GM18867 (cell line): Measurements from ENCODE around the gene USP49.

Experiments
- ATAC-seq: cut with Tn5 transposase; IDR thresholded peaks from one replicate; pipeline ENCODE4 v1.9.1; 2021; ENCODE audit warnings: mild to moderate bottlenecking, moderate library complexity; ENCODE audit not compliant: unreplicated experiment

The USP49 gene

DNA sequence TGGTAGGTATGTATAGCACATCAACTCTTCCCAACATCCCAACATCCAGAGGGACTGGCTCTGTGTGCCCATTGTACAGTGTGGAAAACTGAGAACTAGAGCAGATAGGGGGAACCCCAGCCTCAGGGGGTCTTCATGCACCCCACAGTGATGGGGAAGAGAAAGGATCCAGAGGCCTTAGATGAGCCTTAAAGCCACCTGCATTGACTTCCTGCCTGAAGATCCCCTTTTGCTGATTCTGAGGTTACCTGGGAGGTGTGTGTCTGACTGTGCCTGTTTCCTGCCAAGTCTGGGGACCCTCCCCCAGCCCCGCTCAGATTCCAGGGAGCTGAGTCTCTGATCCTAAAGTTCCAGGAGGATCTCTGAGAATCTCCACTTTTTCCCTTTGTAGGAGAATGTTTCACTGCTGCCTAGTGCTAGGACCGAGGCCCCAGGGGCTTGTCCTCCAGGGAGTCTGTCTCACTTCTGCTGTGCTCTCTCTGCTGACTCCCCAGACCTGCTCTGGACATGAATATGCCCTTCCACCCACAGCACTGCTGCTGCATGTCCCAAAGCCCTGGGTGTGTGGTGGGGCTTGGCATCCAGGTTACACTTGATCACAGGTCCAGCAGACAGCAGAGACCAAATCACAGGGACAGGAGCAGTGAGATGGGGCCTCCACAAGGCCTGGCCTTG, 135.1 kb downstream of the USP49 start:
- no peak for ATAC-seq

DNA sequence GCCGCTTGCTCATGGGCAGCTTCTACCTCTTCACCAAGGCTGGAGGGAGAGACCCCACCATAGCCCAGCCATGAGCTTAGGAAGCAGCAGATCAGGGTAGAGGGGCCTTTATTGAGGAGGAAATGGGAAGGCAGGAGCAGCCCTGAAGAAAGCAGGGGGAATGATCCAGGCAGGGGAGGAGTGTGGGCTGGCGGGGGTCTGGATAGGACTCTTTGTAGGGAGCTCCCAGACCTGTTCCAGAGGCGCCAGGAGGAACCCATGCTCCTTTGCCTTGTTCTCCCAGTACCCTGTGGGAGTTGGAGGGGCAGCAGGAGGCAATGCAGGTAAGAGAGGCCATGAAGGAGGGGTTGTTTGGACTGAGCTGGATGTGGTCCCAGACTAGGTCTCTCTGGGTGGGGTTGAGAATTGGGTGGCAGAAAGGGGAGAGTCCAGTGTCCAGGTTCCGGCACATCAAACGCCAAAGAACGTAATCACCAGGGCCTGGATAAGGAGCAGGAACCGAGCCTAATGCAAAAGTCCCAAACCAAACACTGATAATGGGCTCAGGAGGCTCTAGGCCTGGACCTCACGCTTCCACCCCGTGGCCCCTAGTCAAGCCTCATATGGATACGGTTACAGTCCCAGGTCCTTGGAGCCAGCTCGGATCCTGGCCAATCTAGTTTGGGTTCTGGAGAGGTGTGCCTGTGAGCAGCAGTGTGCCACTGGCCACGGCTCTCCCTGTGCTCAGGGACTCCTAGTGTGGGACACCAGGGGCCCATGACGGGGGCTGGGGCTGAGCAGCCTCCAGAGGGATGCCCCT, 135.9 kb downstream of the USP49 start:
- no peak for ATAC-seq

GRCh38 chr6:41758641-41759035, 136.5 kb downstream of the USP49 start:
- ATAC-seq: no peak

DNA sequence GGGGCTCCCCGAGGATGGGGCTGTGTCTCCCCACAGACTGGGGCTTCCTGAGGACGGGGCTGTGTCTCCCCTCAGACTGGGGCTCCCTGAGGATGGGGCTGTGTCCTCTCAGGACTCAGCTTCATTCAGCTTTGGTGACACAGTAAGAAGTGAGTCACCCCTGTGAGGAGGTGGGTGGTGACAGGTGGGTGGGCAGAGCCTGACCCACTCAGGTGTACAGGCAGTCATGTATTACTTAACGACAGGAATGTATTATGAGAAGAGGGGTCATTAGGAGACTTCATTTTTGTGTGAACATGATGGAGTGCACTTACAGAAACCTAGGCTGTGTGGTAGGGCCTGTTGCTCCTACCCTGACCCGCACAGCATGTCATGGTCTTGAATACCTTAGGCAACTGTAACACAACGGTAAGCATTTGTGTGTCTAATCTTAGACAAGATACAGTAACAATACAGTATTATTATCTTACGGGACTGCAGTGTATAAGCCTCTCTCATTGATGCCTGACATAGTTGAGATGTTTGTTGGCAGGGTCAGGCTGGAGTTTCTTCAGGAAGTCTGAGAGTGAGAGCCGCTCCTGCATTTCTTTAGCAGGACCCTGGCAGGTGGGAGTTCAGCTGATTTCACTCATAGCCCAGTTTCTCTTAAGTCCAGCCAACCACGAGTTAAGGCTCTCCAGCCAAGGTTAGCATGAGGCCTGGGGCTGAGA, 137.1 kb downstream of the USP49 start:
- ATAC-seq: no peak

- ATAC-seq: no peak
Measured at GRCh38 chr6:41757271-41757670, 137.9 kb downstream of the USP49 start.

- ATAC-seq: no peak
Measured at GRCh38 chr6:41756354-41756753, 138.8 kb downstream of the USP49 start.

DNA sequence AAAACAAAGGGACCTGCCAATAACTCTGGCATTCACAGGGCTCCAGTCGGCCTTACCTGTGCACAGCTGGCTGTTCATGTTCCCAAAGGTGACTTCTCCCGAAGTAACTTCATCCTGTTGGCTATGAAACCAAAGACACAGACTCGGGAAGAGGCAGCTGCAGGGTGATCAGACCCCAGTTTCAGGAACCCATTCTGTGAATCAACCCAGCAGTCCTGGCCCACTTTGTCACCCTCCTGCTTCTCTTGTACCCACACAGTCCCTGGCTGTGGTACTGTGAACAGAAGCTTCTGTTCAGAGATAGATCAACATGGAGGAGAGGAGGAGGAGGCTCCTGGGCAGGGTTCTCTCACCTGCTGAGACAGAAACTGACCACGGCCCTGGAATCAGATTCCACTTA, 139.3 kb downstream of the USP49 start:
- no peak for ATAC-seq

DNA sequence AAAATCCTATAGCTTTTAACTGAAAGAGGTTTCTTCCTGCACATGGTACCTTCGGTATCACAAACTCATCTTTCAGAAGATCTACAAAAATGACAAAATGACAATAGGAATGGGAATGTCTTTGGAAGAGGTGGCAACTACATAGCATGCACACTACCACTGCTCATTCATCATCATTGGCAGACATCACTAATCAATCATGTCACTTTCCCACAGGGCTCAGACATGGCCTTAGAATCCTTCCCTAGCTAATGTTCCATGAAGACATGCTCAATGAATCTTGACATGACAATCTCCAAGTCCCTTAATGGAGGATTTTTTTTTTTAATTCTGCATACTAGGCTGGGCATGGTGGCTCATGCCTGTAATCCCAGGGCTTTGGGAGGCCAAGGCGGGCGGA, 144.8 kb downstream of the USP49 start:
- ATAC-seq: no peak

GRCh38 chr6:41748542-41748941, 146.6 kb downstream of the USP49 start:
- no peak for ATAC-seq

- no peak for ATAC-seq
Measured at GRCh38 chr6:41748102-41748477, 147.1 kb downstream of the USP49 start.

DNA sequence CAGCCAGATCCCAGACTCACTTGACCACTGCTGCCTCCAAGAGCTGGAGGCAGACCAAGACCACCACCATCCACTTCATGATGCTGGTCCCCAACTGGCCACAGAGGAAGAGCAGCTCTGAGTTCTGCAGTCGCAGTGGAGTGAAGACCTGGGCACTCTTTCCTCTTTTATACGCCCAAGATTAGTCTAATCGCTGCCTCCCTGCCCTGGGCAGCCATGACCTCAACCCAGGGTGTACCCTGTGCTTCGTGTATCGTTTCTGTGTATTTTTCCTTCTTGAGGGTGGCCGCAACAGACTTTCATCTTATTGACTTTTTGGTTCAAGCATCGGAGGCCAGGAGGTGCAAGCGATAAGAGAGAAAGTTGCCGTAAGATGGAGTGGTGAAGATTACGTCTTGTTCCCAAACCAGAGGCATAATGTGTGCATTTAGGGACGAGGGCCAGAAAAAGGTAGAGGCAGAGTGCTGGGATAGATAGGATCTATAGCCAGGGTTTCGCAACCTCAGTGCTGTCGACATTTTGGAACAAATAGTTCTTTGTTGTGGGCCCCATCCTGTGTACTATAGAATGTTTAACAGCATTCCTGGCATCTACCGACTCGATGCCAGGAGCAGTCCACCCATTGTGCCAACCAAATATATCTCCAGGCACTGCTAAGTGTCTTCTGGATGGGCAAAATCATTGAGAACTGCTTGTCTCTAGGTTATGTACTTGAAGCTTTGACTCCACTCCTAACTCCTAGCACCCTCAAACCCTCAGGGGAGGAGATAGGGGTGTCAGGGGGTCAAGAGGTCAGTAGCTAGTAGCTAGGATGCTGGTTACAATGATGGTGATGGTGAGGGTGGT, 147.7 kb downstream of the USP49 start, which contains the start of gene PGC:
Gene PGC (minus strand): TSS at position 142 of the 846 bp plus-strand sequence. CDS start 63 bp downstream, at position 79.
- no peak for ATAC-seq

- no peak for ATAC-seq
Measured at GRCh38 chr6:41746107-41746506, 149.1 kb downstream of the USP49 start.

DNA sequence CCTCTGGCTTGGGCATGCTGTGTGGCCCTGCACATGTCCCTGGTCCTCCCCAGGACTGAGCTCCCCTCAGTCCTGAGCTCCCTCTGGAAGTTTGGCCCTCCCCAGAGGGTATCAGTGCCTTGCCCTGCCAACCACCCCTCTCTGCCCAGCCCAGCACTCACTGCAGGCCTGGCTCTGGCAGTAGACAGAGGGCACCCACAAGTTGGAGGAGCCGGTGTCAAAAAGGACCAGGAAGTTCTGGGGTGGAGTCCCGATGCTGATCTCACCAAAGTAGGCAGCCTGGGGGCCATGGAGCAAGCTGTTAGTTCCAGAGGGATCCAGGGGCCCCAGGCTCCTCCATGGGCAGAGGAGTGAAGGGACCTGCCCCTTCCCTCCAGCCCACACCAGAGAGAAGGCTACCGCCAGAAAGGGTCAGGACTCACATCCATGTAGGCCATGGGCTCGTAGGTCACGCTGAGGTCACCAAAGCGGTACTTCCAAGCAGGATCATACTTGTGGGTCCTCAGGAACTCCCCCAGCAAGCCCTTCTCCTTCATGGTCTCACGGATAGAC, 150.9 kb downstream of the USP49 start:
- no peak for ATAC-seq

- no peak for ATAC-seq
Measured at GRCh38 chr6:41743406-41744235, 151.6 kb downstream of the USP49 start.

DNA sequence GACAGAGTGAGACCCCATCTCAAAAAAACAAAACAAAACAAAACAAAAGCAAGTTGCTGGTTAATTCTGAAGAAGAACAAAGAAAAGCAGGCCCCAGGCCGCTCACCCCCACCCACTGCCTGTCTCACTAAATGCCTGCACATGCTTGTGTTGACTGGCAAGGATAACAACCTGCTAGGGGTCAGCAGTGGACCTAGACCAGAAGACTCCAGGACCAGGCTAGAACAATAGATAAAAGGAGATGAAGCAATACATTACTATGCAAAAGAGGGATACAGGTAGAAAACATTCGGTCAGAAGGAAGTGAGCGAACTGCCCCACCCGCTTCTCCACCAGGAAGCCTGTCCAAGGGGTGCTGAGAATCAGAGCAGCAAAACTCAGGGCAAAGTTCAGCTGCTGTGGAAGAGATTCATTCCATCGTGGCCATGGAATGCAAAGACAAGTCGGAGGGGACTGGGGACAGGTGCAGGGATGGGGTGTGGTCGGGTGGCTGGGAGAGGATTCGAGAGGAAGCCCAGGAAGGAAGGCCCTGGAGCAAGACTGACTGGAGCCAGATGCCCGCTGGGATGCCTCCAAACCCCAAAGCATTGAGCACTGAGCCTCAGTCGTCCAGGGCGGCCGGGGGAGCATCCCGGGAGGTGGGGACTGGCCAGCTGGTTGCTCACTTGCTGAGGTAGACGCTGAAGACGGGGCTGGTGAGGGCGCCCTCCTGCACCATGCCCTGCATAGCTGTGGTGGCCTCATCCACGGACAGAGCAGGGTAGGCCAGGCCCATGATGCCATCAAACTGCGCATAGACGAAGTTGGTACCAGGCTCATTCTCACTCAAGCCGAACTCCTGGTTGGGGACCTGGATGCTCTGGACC, 153.3 kb downstream of the USP49 start:
- no peak for ATAC-seq

DNA sequence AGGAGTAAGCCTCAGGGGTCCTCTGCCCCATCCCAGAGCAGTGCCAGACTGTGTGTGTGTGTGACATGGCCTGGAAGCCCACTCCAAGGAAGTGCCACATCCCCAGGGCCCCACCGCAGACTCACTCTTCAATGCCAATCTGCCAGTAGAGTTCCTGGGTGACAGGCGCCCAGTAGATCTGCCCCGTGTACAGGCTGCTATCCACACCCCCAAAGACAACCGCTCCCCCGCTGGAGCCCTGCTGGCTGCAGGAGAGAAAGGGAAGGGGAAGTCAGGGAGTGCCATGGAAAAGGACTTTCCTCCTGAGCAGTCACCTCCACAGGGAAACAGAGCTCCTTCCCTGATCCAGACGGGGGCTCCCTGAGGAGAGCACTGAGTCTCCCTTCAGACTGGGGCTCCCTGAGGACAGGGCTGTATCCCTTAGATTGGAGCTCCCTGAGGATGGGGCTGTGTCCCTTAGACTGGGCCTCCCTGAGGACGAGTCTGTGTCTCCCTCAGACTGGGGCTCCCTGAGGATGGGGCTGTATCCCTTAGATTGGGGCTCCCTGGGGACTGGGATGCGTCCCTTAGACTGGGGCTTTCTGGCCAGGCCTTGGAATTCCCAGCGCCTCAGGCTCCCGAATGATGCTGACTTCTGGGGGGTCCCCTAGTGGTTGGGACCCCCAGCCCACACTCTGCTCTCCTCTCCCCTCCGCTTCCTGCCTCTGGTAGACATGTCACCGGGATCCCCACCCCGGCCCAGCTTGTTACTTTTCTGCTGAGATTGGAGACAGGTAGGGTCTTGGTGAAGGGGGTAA, 154.6 kb downstream of the USP49 start:
- no peak for ATAC-seq
